Measurements from ENCODE around the gene TMEM86A.

- TF ChIP-seq EP300 (IDR thresholded peaks at IDR 0.05) (no peak), POLR2A (IDR thresholded peaks at IDR 0.05) (no peak), CTCF (IDR thresholded peaks at IDR 0.05) (no peak)
These were observed 53.9 kb downstream of the TMEM86A start for GRCh38 chr11:18752502-18752901.
